Bronchial smooth muscle cell (primary cell): ENCODE results near the gene CEACAM20. TPM values are rescaled to one million over a fixed set of nuclear protein-coding genes. Genes with fewer than 3 reads are reported as not detected.

ENCODE experiments used
- total RNA-seq: library from RNA; depleted of rRNA; stranded (reverse); fragments of >200 nt; gene quantifications from 2 replicates; pipeline ENCODE4 v1.2.1, GENCODE V29; 2014

CEACAM20 gene
- total RNA-seq = not detected in 2 replicates

DNA sequence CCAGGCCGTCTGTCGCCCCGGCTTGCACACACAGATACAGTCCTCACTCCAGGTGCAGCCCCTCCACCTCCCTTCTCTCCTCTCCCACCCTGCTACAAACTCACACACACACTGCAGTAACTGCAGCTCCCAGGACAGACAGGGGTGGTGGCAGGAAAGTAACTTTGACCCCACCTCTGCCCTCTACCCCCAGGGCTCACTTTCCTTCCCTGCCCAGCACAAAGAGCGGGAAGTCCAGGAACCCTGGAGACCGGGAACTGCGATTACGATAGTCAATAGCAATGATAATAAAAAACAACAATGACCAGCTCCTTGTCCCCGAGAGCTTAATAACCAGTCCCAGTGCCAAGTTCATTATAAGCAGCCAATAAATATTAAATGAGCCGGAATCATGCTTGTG, at the start of gene CEACAM20:
Gene CEACAM20 (minus strand): TSS at position 140 of the 400 bp plus-strand sequence. CDS start 166 bp downstream, outside the sequence.

DNA sequence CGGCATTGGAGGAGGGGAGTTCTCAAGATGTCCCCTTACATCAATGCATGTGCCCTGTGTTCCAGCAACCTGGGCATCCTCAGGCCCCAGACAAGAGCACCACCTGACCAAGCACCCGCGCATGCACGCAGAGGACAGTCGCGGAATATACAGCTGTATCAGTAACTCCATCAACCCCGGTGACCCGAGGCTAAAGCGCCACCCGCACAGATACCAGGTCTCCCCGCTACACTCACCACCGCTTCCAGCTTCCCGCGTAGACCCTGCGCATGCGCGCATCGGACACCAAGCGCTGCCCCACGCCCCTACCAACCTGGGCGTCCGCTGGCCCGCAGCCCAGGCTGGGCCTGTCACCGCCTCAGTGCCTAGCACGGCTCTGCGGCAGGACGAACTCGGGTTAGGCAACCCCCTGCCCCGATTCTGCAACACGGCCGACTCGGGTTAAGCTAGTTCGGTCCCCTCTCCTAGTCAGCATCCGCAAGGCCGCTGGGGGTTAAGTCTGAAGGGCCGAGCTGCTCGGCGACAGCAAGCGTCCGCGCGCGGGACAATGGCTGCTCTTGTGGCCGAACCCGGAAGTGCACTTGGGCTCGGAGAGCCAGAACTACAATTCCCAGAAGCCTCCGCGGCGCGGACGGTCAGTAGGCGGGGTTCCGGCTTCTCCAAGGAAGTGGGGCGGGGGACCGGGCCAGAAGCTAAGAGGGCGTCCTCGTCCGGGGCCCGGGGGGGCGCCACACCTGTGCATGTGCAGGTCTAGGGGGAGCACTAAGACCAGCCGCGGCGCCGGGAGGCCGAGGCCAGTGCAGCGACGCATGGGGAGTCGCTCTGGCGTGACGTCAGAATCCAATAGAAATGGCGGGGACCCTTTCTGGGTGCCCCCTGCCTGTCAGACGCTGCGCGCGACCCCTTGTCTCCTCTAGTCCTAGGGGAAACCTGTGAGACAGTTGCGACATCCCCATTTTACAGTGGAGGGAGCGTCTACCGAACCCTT, 29.2 kb downstream of the CEACAM20 start, which contains the start of gene ZNF180:
Gene ZNF180 (minus strand): TSS at position 561 of the 988 bp plus-strand sequence. CDS start 3,188 bp downstream, outside the sequence.

Other genes starting within 250 kb of the CEACAM20 start
- 3.8 and 3.9 TPM in 2 replicates for gene ZNF235, start 224.7 kb downstream of the CEACAM20 start, total RNA-seq
- gene ZNF112, start 173.0 kb downstream of the CEACAM20 start, total RNA-seq = 9.3 and 9.4 TPM in 2 replicates
- gene ZNF285, start 128.1 kb downstream of the CEACAM20 start, total RNA-seq = 3.2 and 3.9 TPM in 2 replicates
- gene ZNF229, start 81.2 kb downstream of the CEACAM20 start, total RNA-seq = 18.0 and 32.2 TPM in 2 replicates
- 5.8 and 7.9 TPM in 2 replicates for gene ZNF180, start 29.2 kb downstream of the CEACAM20 start, total RNA-seq
- not detected in 2 replicates for gene IGSF23, start 83.9 kb upstream of the CEACAM20 start, total RNA-seq
- 13.9 and 14.7 TPM in 2 replicates for gene PVR, start 114.2 kb upstream of the CEACAM20 start, total RNA-seq
- gene CEACAM19, start 141.8 kb upstream of the CEACAM20 start, total RNA-seq = 0.26 and 0.95 TPM in 2 replicates
- 0.09 TPM in 1 of 2 replicates, not detected in the other for gene CEACAM16, start 169.5 kb upstream of the CEACAM20 start, total RNA-seq
- 5.0 and 12.5 TPM in 2 replicates for gene BCL3, start 219.0 kb upstream of the CEACAM20 start, total RNA-seq
- 0.09 TPM in 1 of 2 replicates, not detected in the other for gene CBLC, start 248.2 kb upstream of the CEACAM20 start, total RNA-seq